C4-2B (cell line): ENCODE data around the gene GRM7.

ENCODE experiments used
- H3K27ac ChIP-seq: fragments of 450-650 bp; 2 replicates; pipeline ENCODE4 v1.5.1; 2017
- ZFX ChIP-seq: fragments of 450-650 bp; IDR thresholded peaks from 2 replicates; pipeline ENCODE4 v1.6.1; 2017
- TF ChIP-seq, protein P1 (sequence below): fragments of 450-650 bp; conservative IDR thresholded peaks from 2 replicates; pipeline ENCODE4 v1.5.1; 2017; ENCODE audit warnings: mild to moderate bottlenecking

The GRM7 gene

DNA sequence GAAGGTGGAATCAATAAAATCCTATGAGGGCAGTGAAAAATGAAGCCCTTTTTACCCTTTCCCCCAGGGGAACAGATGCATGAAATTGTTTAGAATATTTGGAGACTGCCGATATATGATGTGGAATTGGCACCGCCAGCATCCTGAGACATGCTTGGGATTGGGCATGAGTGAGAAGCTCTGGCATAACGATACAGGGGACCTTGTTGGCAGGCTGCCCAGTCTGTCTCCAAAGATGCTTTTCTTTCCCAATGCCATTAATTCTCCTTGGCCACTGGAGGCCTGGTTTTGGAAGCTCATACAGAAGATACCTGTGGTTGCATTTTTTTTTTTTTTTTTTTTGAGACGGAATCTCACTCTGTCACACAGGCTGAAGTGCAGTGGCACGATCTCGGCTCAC, 840.1 kb downstream of the GRM7 start:
- H3K27ac ChIP-seq = no peak overlapping the region
- no peak for TF ChIP-seq ZFX
- TF ChIP-seq, protein P1, sequence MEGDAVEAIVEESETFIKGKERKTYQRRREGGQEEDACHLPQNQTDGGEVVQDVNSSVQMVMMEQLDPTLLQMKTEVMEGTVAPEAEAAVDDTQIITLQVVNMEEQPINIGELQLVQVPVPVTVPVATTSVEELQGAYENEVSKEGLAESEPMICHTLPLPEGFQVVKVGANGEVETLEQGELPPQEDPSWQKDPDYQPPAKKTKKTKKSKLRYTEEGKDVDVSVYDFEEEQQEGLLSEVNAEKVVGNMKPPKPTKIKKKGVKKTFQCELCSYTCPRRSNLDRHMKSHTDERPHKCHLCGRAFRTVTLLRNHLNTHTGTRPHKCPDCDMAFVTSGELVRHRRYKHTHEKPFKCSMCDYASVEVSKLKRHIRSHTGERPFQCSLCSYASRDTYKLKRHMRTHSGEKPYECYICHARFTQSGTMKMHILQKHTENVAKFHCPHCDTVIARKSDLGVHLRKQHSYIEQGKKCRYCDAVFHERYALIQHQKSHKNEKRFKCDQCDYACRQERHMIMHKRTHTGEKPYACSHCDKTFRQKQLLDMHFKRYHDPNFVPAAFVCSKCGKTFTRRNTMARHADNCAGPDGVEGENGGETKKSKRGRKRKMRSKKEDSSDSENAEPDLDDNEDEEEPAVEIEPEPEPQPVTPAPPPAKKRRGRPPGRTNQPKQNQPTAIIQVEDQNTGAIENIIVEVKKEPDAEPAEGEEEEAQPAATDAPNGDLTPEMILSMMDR = no peak

DNA sequence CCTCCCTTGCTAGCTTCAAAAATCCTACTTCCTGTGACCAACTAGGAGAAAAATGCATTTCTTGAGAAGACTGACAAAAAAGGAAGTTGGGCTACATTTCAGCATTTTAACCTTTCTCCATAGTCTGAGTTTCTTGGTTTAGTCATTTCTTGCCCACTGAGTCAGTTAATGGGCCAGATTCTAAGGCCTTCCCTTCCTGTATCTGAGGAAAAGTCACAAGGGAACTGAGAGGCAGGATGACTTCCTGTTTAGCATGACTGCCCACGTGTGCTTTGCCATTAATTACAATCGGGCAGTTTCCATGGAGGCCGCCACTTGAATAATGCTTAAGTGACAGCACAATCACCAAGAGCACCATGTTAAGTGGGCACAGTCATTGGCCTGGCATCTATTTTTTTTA, 846.3 kb downstream of the GRM7 start:
- H3K27ac ChIP-seq = no peak overlapping the region

DNA sequence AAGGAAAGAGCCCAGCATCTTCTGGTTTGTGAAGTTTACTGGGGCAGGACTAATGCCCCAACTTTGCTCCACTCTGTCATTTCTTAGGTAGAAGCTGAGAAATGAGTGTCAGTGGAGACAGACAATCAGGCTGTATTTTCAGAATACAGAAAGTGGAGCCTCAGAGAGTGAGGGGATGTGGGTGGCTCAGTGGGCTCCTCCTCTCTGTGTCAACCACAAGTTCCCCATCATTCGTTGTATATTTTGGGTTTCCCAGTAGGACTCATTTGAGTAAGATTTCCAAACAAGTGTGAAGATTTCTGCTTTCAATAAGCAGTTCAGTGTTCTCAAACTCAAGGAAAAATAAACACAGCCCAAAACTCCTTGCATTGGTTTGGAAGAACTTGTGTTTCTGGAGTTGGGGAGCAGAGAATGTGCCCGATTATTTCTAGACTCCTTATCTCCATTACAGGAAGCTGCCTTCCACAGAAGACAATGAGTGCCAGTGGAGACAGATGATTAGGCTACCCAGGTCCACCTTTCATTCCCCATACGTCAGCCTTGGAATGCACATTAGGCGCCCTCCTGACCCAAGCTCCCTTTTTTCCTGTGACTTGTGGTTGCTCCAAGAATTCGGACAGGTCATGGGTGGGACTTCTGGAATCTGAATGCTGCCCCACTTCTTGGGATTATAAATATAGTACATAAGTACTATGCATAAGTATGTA, 848.6 kb downstream of the GRM7 start:
- H3K27ac ChIP-seq = no peak overlapping the region

More for the DNA sequence above, 846.3 kb downstream of the GRM7 start:
- TF ChIP-seq, protein P1 = no peak
- no peak for TF ChIP-seq ZFX

GRCh38 chr3:7710284-7710683, 849.4 kb downstream of the GRM7 start:
- no peak for TF ChIP-seq ZFX
- TF ChIP-seq, protein P1 = no peak
- H3K27ac ChIP-seq = no peak overlapping the region

More for the DNA sequence above, 848.6 kb downstream of the GRM7 start:
- no peak for TF ChIP-seq ZFX
- TF ChIP-seq, protein P1 = no peak

- TF ChIP-seq, protein P1 = no peak
- no peak for TF ChIP-seq ZFX
- no peak overlapping the region for H3K27ac ChIP-seq
Observed at GRCh38 chr3:7713724-7714123, 852.8 kb downstream of the GRM7 start.

DNA sequence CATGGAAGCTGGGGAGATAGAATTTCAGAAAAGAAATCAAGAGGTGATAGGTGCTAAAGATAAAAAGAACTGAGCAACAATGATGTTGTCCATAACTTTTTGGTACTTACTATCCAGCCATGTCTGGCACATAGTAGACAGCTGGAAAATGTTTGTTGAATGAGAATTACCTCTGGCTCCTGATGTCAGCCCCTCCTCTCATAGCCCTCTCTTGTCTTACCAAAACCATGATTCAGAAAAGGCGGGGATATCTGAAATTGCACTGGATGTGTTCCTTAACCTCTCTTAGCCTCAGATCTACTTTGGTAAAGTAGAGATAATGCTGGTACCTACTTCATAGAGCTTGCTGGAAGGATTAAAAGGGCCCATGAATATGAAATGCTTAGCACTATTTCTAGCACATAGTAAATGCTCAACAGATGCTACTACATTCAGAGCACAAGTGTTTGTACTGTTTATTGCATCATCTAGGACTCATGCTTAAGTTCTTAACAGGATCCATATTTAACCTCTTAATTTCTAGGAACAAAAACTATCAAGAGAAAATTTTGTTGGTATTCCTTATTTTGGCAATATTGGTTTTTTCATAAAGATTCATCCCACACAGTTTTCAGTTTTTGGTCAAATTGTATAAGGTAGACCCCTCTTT, 859.9 kb downstream of the GRM7 start:
- TF ChIP-seq, protein P1 = no peak
- no peak for TF ChIP-seq ZFX
- H3K27ac ChIP-seq = no peak overlapping the region

- H3K27ac ChIP-seq = no peak overlapping the region
- no peak for TF ChIP-seq ZFX
- TF ChIP-seq, protein P1 = no peak
Observed at GRCh38 chr3:7721869-7722268, 861.0 kb downstream of the GRM7 start.
